HepG2 (cell line): Measurements from ENCODE around the gene ZFYVE28. TPM values are rescaled to one million over a fixed set of nuclear protein-coding genes. Genes with fewer than 3 reads are reported as not detected.

ENCODE experiments used
- ATAC-seq: fragments of 200-7000 bp; cut with Tn5 transposase; 3 replicates; pipeline ENCODE4 v1.9.1; 2020; ENCODE audit warnings: mild to moderate bottlenecking, moderate library complexity
- BruUV-seq: library from RNA; stranded (reverse); fragments of 400-500 nt; replicated peaks from 2 replicates; lab custom pipeline; 2021; lab: Mats Ljungman, UMichigan
- CTCF ChIA-PET: fragments of 300-600 bp; formaldehyde crosslinking; extraction: SDS; loops from one replicate; lab custom pipeline; 2021; ENCODE audit warnings: low total read pairs, inconsistent platforms, low intra/inter-chr PET ratio; lab: Yijun Ruan, JAX
- POLR2A ChIA-PET: fragments of 350-600 bp; sonication (Branson Sonifier 250); formaldehyde crosslinking; loops from one replicate; lab custom pipeline; 2020; ENCODE audit warnings: antibody characterized with exemption, inconsistent platforms; lab: Yijun Ruan, JAX
- DNase-seq: peaks from one replicate; pipeline ENCODE4 v3.0.0-alpha.2; 2015; ENCODE audit warnings: low spot score
- FAIRE-seq: peaks from 3 replicates; lab custom pipeline; 2011; peaks lifted over from hg19 to GRCh38; lab: Jason Lieb, UNC
- H2AFZ ChIP-seq: one replicate; pipeline ENCODE4 v1.6.1; 2011; ENCODE audit warnings: low read length, inconsistent platforms
- H3K27ac ChIP-seq: fragments of 300-600 bp; 3 replicates; pipeline ENCODE4 v1.8.0; 2011; ENCODE audit warnings: mixed run types, mild to moderate bottlenecking, mixed read lengths, low read length, inconsistent platforms; ENCODE audit not compliant: insufficient read depth; ENCODE audit errors: extremely low read length
- H3K27me3 ChIP-seq, 2 experiments: fragments of 200-600 bp in 1 of 2; 2 replicates in 1 of 2; 3 replicates in 1 of 2; pipeline versions ENCODE4 v1.6.0 to v1.8.0; 2011; ENCODE audit warnings: low read length in 2 of 2, mild to moderate bottlenecking in 2 of 2, moderate library complexity in 2 of 2, inconsistent platforms in 1 of 2; ENCODE audit not compliant: insufficient read depth in 2 of 2, control insufficient read depth in 1 of 2
- H3K36me3 ChIP-seq, 2 experiments: fragments of 200-600 bp in 1 of 2; replicated peaks in 1 of 2; 2 replicates in 1 of 2; 3 replicates in 1 of 2; pipeline versions ENCODE4 v1.5.1 to v1.8.0; 2011; ENCODE audit warnings: low read length in 2 of 2, inconsistent platforms in 1 of 2; ENCODE audit not compliant: insufficient read depth in 2 of 2, control insufficient read depth in 1 of 2
- H3K4me1 ChIP-seq: 2 replicates; pipeline ENCODE4 v1.5.1; 2012; ENCODE audit warnings: low read length, inconsistent platforms; ENCODE audit not compliant: insufficient read depth
- H3K4me2 ChIP-seq: 2 replicates; pipeline ENCODE4 v1.6.0; 2011; ENCODE audit warnings: low read depth, low read length, inconsistent platforms
- H3K4me3 ChIP-seq, 3 experiments: fragments of 200-600 bp in 1 of 3; sonication (generic), shearing (Covaris generic) in 1 of 3; replicated peaks in 1 of 3; 2 replicates each; pipeline ENCODE4 v1.5.1; 2011 to 2016; ENCODE audit warnings: low read length in 3 of 3, inconsistent platforms in 2 of 3, low read depth in 2 of 3, mild to moderate bottlenecking in 2 of 3, control low read depth in 1 of 3, mixed read lengths in 1 of 3; ENCODE audit not compliant: insufficient read depth in 1 of 3
- H3K79me2 ChIP-seq: one replicate; pipeline ENCODE4 v1.6.1; 2011; ENCODE audit warnings: low read length, inconsistent platforms; ENCODE audit not compliant: insufficient read depth
- H3K9ac ChIP-seq: 2 replicates; pipeline ENCODE4 v1.6.0; 2011; ENCODE audit warnings: mild to moderate bottlenecking, low read depth, low read length, inconsistent platforms; ENCODE audit not compliant: insufficient read depth
- H3K9me3 ChIP-seq: 2 replicates; pipeline ENCODE4 v1.5.1; 2012; ENCODE audit warnings: mild to moderate bottlenecking, low read length
- H4K20me1 ChIP-seq: 2 replicates; pipeline ENCODE4 v1.6.0; 2011; ENCODE audit warnings: inconsistent platforms, mild to moderate bottlenecking, low read length, moderate library complexity; ENCODE audit not compliant: insufficient read depth
- BCL3 ChIP-seq: sonication (generic); formaldehyde crosslinking; IDR thresholded peaks from 2 replicates; pipeline ENCODE4 v1.5.1; 2020; ENCODE audit warnings: mild to moderate bottlenecking, missing genetic modification reagents, moderate library complexity
- CHD2 ChIP-seq: IDR thresholded peaks from 2 replicates; pipeline ENCODE4 v1.6.1; 2011; ENCODE audit warnings: low read depth, low read length, improper control_type of control experiment
- MAZ ChIP-seq, 2 experiments: sonication (generic) in 1 of 2; formaldehyde crosslinking in 1 of 2; IDR thresholded peaks; 2 replicates each; pipeline versions ENCODE4 v1.5.0 to v1.6.1; 2012 to 2020; ENCODE audit warnings: low read depth in 2 of 2, mild to moderate bottlenecking in 2 of 2, borderline replicate concordance in 1 of 2, improper control_type of control experiment in 1 of 2, low read length in 1 of 2, missing genetic modification reagents in 1 of 2, moderate library complexity in 1 of 2
- NFAT5 ChIP-seq: sonication (generic); formaldehyde crosslinking; IDR thresholded peaks from 2 replicates; pipeline ENCODE4 v1.4.0; 2020; ENCODE audit warnings: missing genetic modification reagents
- RBM22 ChIP-seq: fragments of 200-400 bp; formaldehyde crosslinking; optimal IDR thresholded peaks from 2 replicates; pipeline ENCODE3; 2017; ENCODE audit warnings: mild to moderate bottlenecking, low read length, moderate library complexity
- ZNF530 ChIP-seq: sonication (generic); formaldehyde crosslinking; IDR thresholded peaks from 2 replicates; pipeline ENCODE4 v1.5.0; 2020; ENCODE audit warnings: low read depth, mild to moderate bottlenecking, missing genetic modification reagents
- ZNF607 ChIP-seq: sonication (generic); formaldehyde crosslinking; IDR thresholded peaks from 2 replicates; pipeline ENCODE4 v1.5.1; 2020; ENCODE audit warnings: missing genetic modification reagents, mild to moderate bottlenecking, borderline replicate concordance
- ZNF652 ChIP-seq: IDR thresholded peaks from 2 replicates; pipeline ENCODE4 v1.6.1; 2016; ENCODE audit warnings: low read depth, borderline replicate concordance
- ZZZ3 ChIP-seq: sonication (generic); formaldehyde crosslinking; IDR thresholded peaks from 2 replicates; pipeline ENCODE4 v1.4.0; 2020; ENCODE audit warnings: missing genetic modification reagents, mild to moderate bottlenecking, borderline replicate concordance
- WGBS: methylation state at CpG from one replicate; pipeline ENCODE4 v1.1.6; 2017; ENCODE audit warnings: low lambda C conversion rate; 5-methylcytosine and 5-hydroxymethylcytosine counted together
- in situ Hi-C: cut with HindIII; loops from 2 replicates; pipeline ENCODE4 v1.10.0; 2017; ENCODE audit warnings: low pct_unique_long_range_greater_than_20kb; ENCODE audit not compliant: extremely low pct_ligation_motif_present
- intact Hi-C: fragments of 100-400 bp; cut with micrococcal nuclease; formaldehyde crosslinking; loops from one replicate; pipeline ENCODE4 v1.10.0; 2022; ENCODE audit not compliant: unreplicated experiment
- polyA plus RNA-seq, 8 experiments: library from polyadenylated mRNA; depleted of rRNA in 3 of 8; stranded (reverse) in 7 of 8; unstranded in 1 of 8; fragments of >200 nt; fragmentation: Illumina TruSeq in 4 of 8; extraction: Trizol in 4 of 8; gene quantifications; 2 replicates each; pipeline versions ENCODE4 v1.2.1 to v1.2.3, GENCODE V29; 2011 to 2016; ENCODE audit warnings: low read depth in 4 of 8, missing spikeins in 1 of 8, mixed read lengths in 1 of 8; ENCODE audit not compliant: insufficient read depth in 1 of 8
- total RNA-seq, 5 experiments: library from RNA; depleted of rRNA; stranded (reverse); fragments of >200 nt; fragmentation: Illumina TruSeq; extraction: Trizol; gene quantifications; 2 replicates each; pipeline ENCODE4 v1.2.3, GENCODE V29; 2016; ENCODE audit warnings: low read depth in 1 of 5
- TF ChIP-seq, protein P1 (sequence below): sonication (generic); formaldehyde crosslinking; IDR thresholded peaks from 2 replicates; pipeline ENCODE4 v1.4.0; 2020; ENCODE audit warnings: mild to moderate bottlenecking, low read depth, missing genetic modification reagents
- TF ChIP-seq, protein P2 (sequence below): sonication (generic); formaldehyde crosslinking; IDR thresholded peaks from 2 replicates; pipeline ENCODE4 v1.4.0; 2020; ENCODE audit warnings: missing genetic modification reagents

ZFYVE28 gene
- total and polyA plus RNA-seq, 2 of the 13 experiments (the other 11 are each of a cell fraction or from before 2014, with no cell fraction given) = 0.12 to 0.22 TPM

GRCh38 chr4:2284161-2284933, 134.1 kb downstream of the ZFYVE28 start:
- no peaks in the 10 kb centered on the region for H3K79me2 ChIP-seq
- ChIA-PET POLR2A (no interaction called here), CTCF (no interaction called here)
- H3K4me3 ChIP-seq = no peak overlapping the region
- H3K4me1 ChIP-seq = no peaks in the 10 kb centered on the region
- no peak overlapping the region for H3K4me2 ChIP-seq
- FAIRE-seq (no peak), DNase-seq (no peak), ATAC-seq (no peak)
- H3K9me3 ChIP-seq = no peaks in the 10 kb centered on the region
- no peak overlapping the region for H3K9ac ChIP-seq
- BruUV-seq = no TSS peak
- in situ Hi-C loops (no loop called here), intact Hi-C loops (no loop called here)
- H3K36me3 ChIP-seq = no peaks in the 10 kb centered on the region
- peaks cover 4 to 28% of the 10 kb centered on the region in 2 experiments; a peak in 4 of 5 replicates for H3K27me3 ChIP-seq
- no peak overlapping the region for H3K27ac ChIP-seq
- H4K20me1 ChIP-seq = no peaks in the 10 kb centered on the region
- WGBS = 70% methylated on average over 4 of the region's 23 CpGs
- H2AFZ ChIP-seq = no peak overlapping the region
- no peak for TF ChIP-seq CHD2
- no peak for TF ChIP-seq RBM22
- TF ChIP-seq ZNF530 (CRISPR knock-in tag) = no peak
- no peak for TF ChIP-seq MAZ (IDR thresholded peaks at IDR 0.05; ENCODE audit: borderline replicate concordance, low read depth, low read length)
- no peak for TF ChIP-seq MAZ (CRISPR knock-in tag; IDR thresholded peaks at IDR 0.05; ENCODE audit: low read depth)
- TF ChIP-seq, protein P1, sequence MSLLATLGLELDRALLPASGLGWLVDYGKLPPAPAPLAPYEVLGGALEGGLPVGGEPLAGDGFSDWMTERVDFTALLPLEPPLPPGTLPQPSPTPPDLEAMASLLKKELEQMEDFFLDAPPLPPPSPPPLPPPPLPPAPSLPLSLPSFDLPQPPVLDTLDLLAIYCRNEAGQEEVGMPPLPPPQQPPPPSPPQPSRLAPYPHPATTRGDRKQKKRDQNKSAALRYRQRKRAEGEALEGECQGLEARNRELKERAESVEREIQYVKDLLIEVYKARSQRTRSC (CRISPR knock-in tag) = no peak
- TF ChIP-seq ZNF607 (CRISPR knock-in tag) = no peak
- no peak for TF ChIP-seq ZZZ3 (CRISPR knock-in tag)
- TF ChIP-seq NFAT5 (CRISPR knock-in tag) = no peak
- TF ChIP-seq ZNF652 (CRISPR knock-in tag) = no peak
- no peak for TF ChIP-seq BCL3
- TF ChIP-seq, protein P2, sequence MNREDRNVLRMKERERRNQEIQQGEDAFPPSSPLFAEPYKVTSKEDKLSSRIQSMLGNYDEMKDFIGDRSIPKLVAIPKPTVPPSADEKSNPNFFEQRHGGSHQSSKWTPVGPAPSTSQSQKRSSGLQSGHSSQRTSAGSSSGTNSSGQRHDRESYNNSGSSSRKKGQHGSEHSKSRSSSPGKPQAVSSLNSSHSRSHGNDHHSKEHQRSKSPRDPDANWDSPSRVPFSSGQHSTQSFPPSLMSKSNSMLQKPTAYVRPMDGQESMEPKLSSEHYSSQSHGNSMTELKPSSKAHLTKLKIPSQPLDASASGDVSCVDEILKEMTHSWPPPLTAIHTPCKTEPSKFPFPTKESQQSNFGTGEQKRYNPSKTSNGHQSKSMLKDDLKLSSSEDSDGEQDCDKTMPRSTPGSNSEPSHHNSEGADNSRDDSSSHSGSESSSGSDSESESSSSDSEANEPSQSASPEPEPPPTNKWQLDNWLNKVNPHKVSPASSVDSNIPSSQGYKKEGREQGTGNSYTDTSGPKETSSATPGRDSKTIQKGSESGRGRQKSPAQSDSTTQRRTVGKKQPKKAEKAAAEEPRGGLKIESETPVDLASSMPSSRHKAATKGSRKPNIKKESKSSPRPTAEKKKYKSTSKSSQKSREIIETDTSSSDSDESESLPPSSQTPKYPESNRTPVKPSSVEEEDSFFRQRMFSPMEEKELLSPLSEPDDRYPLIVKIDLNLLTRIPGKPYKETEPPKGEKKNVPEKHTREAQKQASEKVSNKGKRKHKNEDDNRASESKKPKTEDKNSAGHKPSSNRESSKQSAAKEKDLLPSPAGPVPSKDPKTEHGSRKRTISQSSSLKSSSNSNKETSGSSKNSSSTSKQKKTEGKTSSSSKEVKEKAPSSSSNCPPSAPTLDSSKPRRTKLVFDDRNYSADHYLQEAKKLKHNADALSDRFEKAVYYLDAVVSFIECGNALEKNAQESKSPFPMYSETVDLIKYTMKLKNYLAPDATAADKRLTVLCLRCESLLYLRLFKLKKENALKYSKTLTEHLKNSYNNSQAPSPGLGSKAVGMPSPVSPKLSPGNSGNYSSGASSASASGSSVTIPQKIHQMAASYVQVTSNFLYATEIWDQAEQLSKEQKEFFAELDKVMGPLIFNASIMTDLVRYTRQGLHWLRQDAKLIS = no peak
